Astrocyte of the cerebellum (primary cell): ENCODE data around the gene CUL2.
"Not testable (repeated sequence)": the region's sequence is repeated elsewhere in the genome, so short reads cannot be mapped to it uniquely, and the experiment has no call there.

Source experiments
- DNase-seq: peaks from one replicate; pipeline ENCODE4 v3.0.0-alpha.2; 2011; ENCODE audit warnings: low read depth
- H3K4me3 ChIP-seq: 2 replicates; pipeline ENCODE4 v1.5.1; 2011; ENCODE audit warnings: mild to moderate bottlenecking, low read depth, low read length, moderate library complexity
- in situ Hi-C: cut with HindIII; loops from 2 replicates; pipeline ENCODE4 v1.10.0; 2017; ENCODE audit warnings: low sequenced_read_pairs
- TF ChIP-seq, protein P1 (sequence below): IDR thresholded peaks from 2 replicates; pipeline ENCODE4 v1.5.1; 2012; ENCODE audit warnings: low read length, low read depth, moderate library complexity, mild to moderate bottlenecking; ENCODE audit errors: missing control alignments

The CUL2 gene

DNA sequence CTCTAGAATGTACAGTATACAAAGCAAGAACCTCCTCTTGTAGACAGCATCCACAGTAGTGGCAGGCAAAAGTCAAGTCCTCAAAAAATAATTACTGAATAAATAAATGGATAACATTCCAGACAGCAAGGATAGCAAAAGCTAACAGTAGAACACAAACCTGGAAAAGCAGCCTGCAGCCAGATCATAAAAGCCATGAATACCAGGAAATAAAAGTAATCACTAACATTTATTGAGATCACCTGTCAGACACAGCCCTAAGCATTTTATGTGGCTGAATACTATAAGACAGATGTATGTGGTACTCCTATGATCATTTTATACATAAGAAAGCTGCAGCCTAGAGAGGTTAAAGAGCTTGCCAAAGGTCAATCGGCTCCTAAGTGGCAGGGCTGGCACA, 34.0 kb downstream of the CUL2 start:
- TF ChIP-seq, protein P1, sequence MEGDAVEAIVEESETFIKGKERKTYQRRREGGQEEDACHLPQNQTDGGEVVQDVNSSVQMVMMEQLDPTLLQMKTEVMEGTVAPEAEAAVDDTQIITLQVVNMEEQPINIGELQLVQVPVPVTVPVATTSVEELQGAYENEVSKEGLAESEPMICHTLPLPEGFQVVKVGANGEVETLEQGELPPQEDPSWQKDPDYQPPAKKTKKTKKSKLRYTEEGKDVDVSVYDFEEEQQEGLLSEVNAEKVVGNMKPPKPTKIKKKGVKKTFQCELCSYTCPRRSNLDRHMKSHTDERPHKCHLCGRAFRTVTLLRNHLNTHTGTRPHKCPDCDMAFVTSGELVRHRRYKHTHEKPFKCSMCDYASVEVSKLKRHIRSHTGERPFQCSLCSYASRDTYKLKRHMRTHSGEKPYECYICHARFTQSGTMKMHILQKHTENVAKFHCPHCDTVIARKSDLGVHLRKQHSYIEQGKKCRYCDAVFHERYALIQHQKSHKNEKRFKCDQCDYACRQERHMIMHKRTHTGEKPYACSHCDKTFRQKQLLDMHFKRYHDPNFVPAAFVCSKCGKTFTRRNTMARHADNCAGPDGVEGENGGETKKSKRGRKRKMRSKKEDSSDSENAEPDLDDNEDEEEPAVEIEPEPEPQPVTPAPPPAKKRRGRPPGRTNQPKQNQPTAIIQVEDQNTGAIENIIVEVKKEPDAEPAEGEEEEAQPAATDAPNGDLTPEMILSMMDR = no peak
- in situ Hi-C loops = no loop called here
- no peak overlapping the region for H3K4me3 ChIP-seq
- DNase-seq = no peak

DNA sequence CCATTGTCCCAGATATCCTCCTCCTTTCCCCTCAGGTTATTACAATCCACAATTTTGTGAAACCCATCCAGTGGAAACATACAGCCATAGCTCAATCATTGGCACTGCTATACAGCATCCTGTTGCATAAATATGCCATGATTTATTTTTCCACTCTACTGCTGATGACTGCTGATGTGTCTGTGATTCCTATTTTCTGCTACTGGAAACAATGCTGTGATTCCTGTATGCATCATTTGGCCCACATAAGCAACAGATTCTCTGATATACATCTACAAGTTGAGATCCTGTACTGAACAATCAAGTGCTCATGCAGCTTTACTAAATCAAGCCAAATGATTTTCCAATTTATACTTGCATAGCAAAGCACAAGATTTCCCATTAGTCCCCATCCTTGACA, 39.6 kb downstream of the CUL2 start:
- no peak for DNase-seq
- in situ Hi-C loops = no loop called here

DNA sequence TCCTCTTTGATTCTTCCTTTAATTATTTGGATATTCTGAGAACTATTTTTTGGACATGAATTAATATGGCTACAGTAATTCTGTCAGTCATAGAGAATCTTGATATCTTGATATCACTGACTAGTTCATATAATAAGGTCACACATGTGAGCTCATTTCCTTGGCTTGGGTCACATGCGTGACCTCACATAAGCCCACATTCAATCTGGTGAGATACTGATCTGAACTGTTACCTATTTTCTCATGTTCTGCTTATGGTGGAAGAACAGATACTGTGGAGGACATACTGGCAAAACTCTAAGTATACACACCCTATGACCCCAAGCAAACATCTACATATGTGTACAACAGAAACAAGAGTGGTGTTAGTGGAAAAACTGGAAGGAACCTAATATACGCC, 44.1 kb downstream of the CUL2 start:
- DNase-seq = no peak
- in situ Hi-C loops = no loop called here

More for the DNA sequence above, 39.6 kb downstream of the CUL2 start:
- H3K4me3 ChIP-seq = no peak overlapping the region
- TF ChIP-seq, protein P1 = no peak

DNA sequence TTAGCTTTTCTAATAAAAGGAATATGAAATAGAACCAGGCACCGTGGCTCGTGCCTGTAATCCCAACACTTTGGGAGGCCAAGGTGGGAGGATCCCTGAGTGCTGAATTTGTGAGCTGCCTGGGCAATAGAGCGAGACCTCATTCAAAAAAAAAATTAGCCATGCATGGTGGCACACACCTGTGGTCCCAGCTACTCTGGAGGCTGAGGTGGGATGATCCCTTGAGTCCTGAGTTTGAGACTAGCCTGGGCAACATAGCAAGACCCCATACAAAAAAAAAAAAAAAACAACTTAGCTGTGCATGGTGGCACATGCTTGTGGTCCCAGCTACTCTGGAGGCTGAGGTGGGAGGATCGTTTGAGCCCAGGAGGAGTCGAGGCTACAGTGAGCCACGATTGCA, 44.9 kb downstream of the CUL2 start:
- in situ Hi-C loops, H3K4me3 ChIP-seq, DNase-seq: not testable (repeated sequence)

More for the DNA sequence above, 44.1 kb downstream of the CUL2 start:
- TF ChIP-seq, protein P1 = no peak
- no peak overlapping the region for H3K4me3 ChIP-seq

DNA sequence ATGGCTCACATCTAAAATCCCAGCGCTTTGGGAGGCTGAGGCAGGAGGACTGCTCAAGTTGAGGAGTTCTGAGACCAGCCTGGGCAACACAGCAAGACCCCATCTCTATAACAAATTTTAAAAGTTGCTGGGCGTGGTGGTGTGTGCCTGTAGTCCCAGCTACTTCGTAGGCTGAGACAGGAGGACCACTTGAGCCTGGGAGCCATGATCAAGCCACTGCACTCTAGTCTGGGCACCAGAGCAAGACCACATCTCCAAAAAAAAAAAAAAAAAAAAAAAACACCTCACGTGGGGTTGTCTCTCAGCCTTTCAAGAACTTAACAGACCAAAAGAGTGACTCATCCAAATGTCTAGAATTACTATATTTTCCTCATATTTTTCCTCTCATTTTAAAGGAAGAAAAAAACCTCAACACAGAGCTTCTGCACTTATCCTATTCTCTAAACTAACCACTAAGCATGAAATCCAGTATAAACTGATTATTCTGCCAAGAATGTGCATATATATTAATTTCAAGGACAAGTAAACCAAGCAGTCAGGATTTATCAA, 46.3 kb downstream of the CUL2 start:
- in situ Hi-C loops = no loop called here
- peak; percentile 34 for DNase-seq
- no peak overlapping the region for H3K4me3 ChIP-seq
- TF ChIP-seq, protein P1 = no peak

DNA sequence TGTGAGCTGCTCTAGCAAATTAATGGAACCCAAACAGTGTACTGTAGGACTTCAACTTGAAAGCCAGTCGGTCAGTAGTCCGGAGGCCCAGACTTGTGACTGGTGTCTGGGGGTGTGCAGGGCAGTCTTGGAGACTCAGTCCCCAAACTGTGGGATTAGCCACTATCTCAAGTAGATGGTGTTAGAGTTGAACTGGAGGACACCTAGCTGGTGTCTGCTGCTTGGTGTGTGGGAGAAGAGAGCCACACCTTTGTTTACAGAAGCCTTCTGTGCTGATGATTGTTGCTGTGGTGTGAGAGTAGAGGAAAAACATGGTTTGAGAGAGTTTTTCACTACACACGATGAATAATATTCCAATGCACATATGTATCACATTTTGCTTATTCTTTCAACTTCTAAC, 47.4 kb downstream of the CUL2 start:
- DNase-seq = no peak
- TF ChIP-seq, protein P1 = no peak
- in situ Hi-C loops = no loop called here
- H3K4me3 ChIP-seq = no peak overlapping the region

DNA sequence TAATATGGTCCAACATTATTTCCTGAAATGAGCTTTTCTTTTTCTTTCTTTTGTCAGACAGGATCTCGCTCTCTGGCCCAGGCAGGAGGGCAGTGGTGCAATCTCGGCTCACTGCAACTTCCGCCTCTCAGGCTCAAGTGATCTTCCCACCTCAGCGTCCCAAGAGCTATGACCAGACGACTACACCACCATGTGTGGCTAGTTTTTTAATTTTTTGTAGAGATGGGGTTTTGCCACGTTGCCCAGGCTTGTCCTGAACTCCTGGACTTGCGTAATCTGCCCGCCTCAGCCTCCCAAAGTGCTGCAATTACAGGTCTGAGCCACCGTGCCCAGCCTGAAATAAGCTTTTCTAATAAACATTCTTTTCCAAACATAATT, 48.6 kb downstream of the CUL2 start:
- TF ChIP-seq, protein P1 = no peak
- no peak overlapping the region for H3K4me3 ChIP-seq
- DNase-seq = no peak
- in situ Hi-C loops = no loop called here
